HCT116 (cell line): ENCODE measurements around the gene CEP70. TPM values are rescaled to one million over a fixed set of nuclear protein-coding genes. Genes with fewer than 3 reads are reported as not detected.

Experiments
- ATAC-seq: fragments of 200-7000 bp; cut with Tn5 transposase; 2 replicates; pipeline ENCODE4 v1.9.1; 2020; ENCODE audit warnings: mild to moderate bottlenecking, moderate library complexity
- BruUV-seq: library from RNA; stranded (reverse); fragments of 400-500 nt; replicated peaks from 2 replicates; lab custom pipeline; 2021; lab: Mats Ljungman, UMichigan
- CTCF ChIA-PET: fragments of 300-600 bp; sonication (Branson Sonifier 250); formaldehyde crosslinking; loops from one replicate; lab custom pipeline; 2021; ENCODE audit warnings: antibody characterized with exemption; lab: Charles Lee
- POLR2A ChIA-PET: fragments of 300-600, 350-600 bp; sonication (Branson Sonifier 250); formaldehyde crosslinking; loops from one replicate; lab custom pipeline; 2021; ENCODE audit warnings: antibody characterized with exemption; lab: Charles Lee
- RAD21 ChIA-PET, 2 experiments: fragments of 300-600 bp; sonication (Branson Sonifier 250); formaldehyde crosslinking; loops; one replicate each; lab custom pipeline; 2023; ENCODE audit warnings: low total read pairs in 2 of 2; ENCODE audit not compliant: uncharacterized antibody in 2 of 2, unreplicated experiment in 2 of 2, low non-redundant PET in 1 of 2; lab: Charles Lee
- DNase-seq: peaks from one replicate; pipeline ENCODE4 v3.0.0-alpha.2; 2010; ENCODE audit warnings: low read depth, low spot score
- H2AFZ ChIP-seq: fragments of 200-600 bp; shearing (Covaris generic), sonication (generic); 2 replicates; pipeline ENCODE4 v1.6.1; 2017; ENCODE audit warnings: low read depth, mixed run types, mixed read lengths, antibody characterized with exemption, low read length; ENCODE audit not compliant: poor library complexity, severe bottlenecking
- H3K27ac ChIP-seq: 2 replicates; pipeline ENCODE4 v1.5.1; 2012; ENCODE audit warnings: low read depth, low read length
- H3K27me3 ChIP-seq: fragments of 200-600 bp; sonication (generic); 2 replicates; pipeline ENCODE4 v1.6.1; 2016; ENCODE audit warnings: mixed run types, low read length, mixed read lengths; ENCODE audit not compliant: insufficient read depth
- H3K36me3 ChIP-seq, 2 experiments: fragments of 200-500 bp in 1 of 2; fragments of 200-600 bp in 1 of 2; sonication (Bioruptor generic) in 1 of 2; sonication (generic) in 1 of 2; 2 replicates each; pipeline versions ENCODE4 v1.5.1 to v1.6.1; 2014 to 2016; ENCODE audit warnings: low read length in 2 of 2, inconsistent platforms in 1 of 2, mixed read lengths in 1 of 2, mixed run types in 1 of 2; ENCODE audit not compliant: insufficient read depth in 2 of 2, control insufficient read depth in 1 of 2
- H3K4me1 ChIP-seq, 2 experiments: fragments of 200-600 bp in 1 of 2; sonication (generic) in 1 of 2; 2 replicates each; pipeline versions ENCODE4 v1.5.1 to v1.6.1; 2012 to 2017; ENCODE audit warnings: low read length in 2 of 2, inconsistent platforms in 1 of 2, mild to moderate bottlenecking in 1 of 2, mixed read lengths in 1 of 2, mixed run types in 1 of 2, moderate library complexity in 1 of 2; ENCODE audit not compliant: insufficient read depth in 2 of 2, control insufficient read depth in 1 of 2
- H3K4me2 ChIP-seq: fragments of 200-600 bp; sonication (generic); 2 replicates; pipeline ENCODE4 v1.6.1; 2017; ENCODE audit warnings: mixed run types, low read length, mixed read lengths
- H3K4me3 ChIP-seq, 2 experiments: fragments of 200-600 bp in 1 of 2; sonication (generic) in 1 of 2; replicated peaks in 1 of 2; 2 replicates each; pipeline ENCODE4 v1.5.1; 2011 to 2016; ENCODE audit warnings: low read length in 2 of 2, control low read depth in 1 of 2, low read depth in 1 of 2, mild to moderate bottlenecking in 1 of 2, mixed read lengths in 1 of 2, mixed run types in 1 of 2
- H3K79me2 ChIP-seq: fragments of 200-600 bp; sonication (generic); 2 replicates; pipeline ENCODE4 v1.6.1; 2017; ENCODE audit warnings: mild to moderate bottlenecking, mixed run types, low read length, moderate library complexity, mixed read lengths; ENCODE audit not compliant: insufficient read depth
- H3K9ac ChIP-seq: fragments of 200-600 bp; sonication (generic); 2 replicates; pipeline ENCODE4 v1.6.1; 2016; ENCODE audit warnings: low read length, mixed read lengths
- H3K9me2 ChIP-seq: fragments of 200-600 bp; sonication (generic), shearing (Covaris generic); 2 replicates; pipeline ENCODE4 v1.6.1; 2017; ENCODE audit warnings: mixed run types, mild to moderate bottlenecking, moderate library complexity; ENCODE audit not compliant: insufficient read depth
- H3K9me3 ChIP-seq, 2 experiments: fragments of 200-500 bp in 1 of 2; fragments of 200-600 bp in 1 of 2; sonication (Bioruptor generic) in 1 of 2; sonication (generic) in 1 of 2; 2 replicates each; pipeline ENCODE4 v1.6.1; 2014 to 2017; ENCODE audit warnings: low read length in 2 of 2, mixed read lengths in 2 of 2, inconsistent platforms in 1 of 2, low read depth in 1 of 2, mild to moderate bottlenecking in 1 of 2, mixed run types in 1 of 2, moderate library complexity in 1 of 2; ENCODE audit not compliant: control insufficient read depth in 1 of 2, insufficient read depth in 1 of 2
- H4K20me1 ChIP-seq: fragments of 200-600 bp; sonication (generic), shearing (Covaris generic); 2 replicates; pipeline ENCODE4 v1.6.1; 2017; ENCODE audit warnings: mixed run types, mild to moderate bottlenecking, moderate library complexity; ENCODE audit not compliant: insufficient read depth
- ATF3 ChIP-seq: IDR thresholded peaks from 2 replicates; pipeline ENCODE4 v1.6.1; 2012
- CEBPB ChIP-seq: IDR thresholded peaks from 2 replicates; pipeline ENCODE4 v1.6.1; 2012; ENCODE audit warnings: low read depth
- EGR1 ChIP-seq: IDR thresholded peaks from 2 replicates; pipeline ENCODE4 v1.6.1; 2012; ENCODE audit warnings: low read depth
- JUND ChIP-seq: IDR thresholded peaks from 2 replicates; pipeline ENCODE4 v1.6.1; 2012
- MAX ChIP-seq: IDR thresholded peaks from 2 replicates; pipeline ENCODE4 v1.6.1; 2012
- REST ChIP-seq: IDR thresholded peaks from 2 replicates; pipeline ENCODE4 v1.6.1; 2012; ENCODE audit warnings: low read depth
- intact Hi-C: fragments of 100-400 bp; cut with micrococcal nuclease; formaldehyde crosslinking; loops from 2 replicates; pipeline ENCODE4 v1.10.0; 2022
- total RNA-seq: library from RNA; stranded (reverse); gene quantifications from one replicate; pipeline ENCODE4 v1.2.1, GENCODE V29; 2021; ENCODE audit not compliant: unreplicated experiment

CEP70 gene
- total RNA-seq, 1 experiment from 2014 or later = 38.7 TPM

- TF ChIP-seq REST = no peak
- TF ChIP-seq JUND = no peak
- no peak for TF ChIP-seq EGR1
- no peak for TF ChIP-seq CEBPB
- TF ChIP-seq MAX = no peak
- TF ChIP-seq, all 23 proteins: peak for 0
These were observed 30.5 kb upstream of the CEP70 start (continued) for GRCh38 chr3:138624518-138624917.

- ATAC-seq = no peak
- RAD21 ChIA-PET = no interaction called here
- peaks cover 9% of the 10 kb centered on the region for H3K79me2 ChIP-seq
- H3K27ac ChIP-seq = no peak overlapping the region
- H4K20me1 ChIP-seq = no peaks in the 10 kb centered on the region
- no peak for TF ChIP-seq ATF3
- DNase-seq = no peak
- H3K4me2 ChIP-seq = no peak overlapping the region
- H3K27me3 ChIP-seq = no peaks in the 10 kb centered on the region
- no TSS peak for BruUV-seq
- POLR2A ChIA-PET = no interaction called here
- intact Hi-C loops = no loop called here
- no peaks in the 10 kb centered on the region for H3K36me3 ChIP-seq
- CTCF ChIA-PET = no interaction called here
- H3K4me1 ChIP-seq = no peaks in the 10 kb centered on the region
- no peak overlapping the region for H3K4me3 ChIP-seq
- H2AFZ ChIP-seq = no peak overlapping the region
- no peaks in the 10 kb centered on the region for H3K9me2 ChIP-seq
- H3K9me3 ChIP-seq = no peaks in the 10 kb centered on the region
- no peak overlapping the region for H3K9ac ChIP-seq
These were observed 26.4 kb upstream of the CEP70 start for GRCh38 chr3:138620431-138620830.
